HL-60 (cell line): Measurements from ENCODE around the gene NFIB.

ENCODE experiments used
- DNase-seq, 2 experiments: peaks; one replicate each; pipeline ENCODE4 v3.0.0-alpha.2; 2010 to 2020; ENCODE audit warnings: low read depth in 1 of 2, low spot score in 1 of 2
- H3K27ac ChIP-seq: fragments of 250-450 bp; sonication (Bioruptor Pico); replicated peaks from 2 replicates; pipeline ENCODE4 v1.5.1; 2020; ENCODE audit warnings: mild to moderate bottlenecking, moderate library complexity
- H3K27me3 ChIP-seq: fragments of 250-450 bp; sonication (Bioruptor Pico); 2 replicates; pipeline ENCODE4 v1.5.1; 2021; ENCODE audit warnings: mild to moderate bottlenecking, moderate library complexity; ENCODE audit not compliant: insufficient read depth, poor library complexity, severe bottlenecking
- H3K4me3 ChIP-seq: replicated peaks from 2 replicates; pipeline ENCODE4 v1.5.1; 2011; ENCODE audit warnings: mild to moderate bottlenecking, control low read depth, low read length; ENCODE audit not compliant: insufficient read depth
- GABPA ChIP-seq: IDR thresholded peaks from 2 replicates; pipeline ENCODE4 v1.6.1; 2012; ENCODE audit warnings: low read depth
- POLR2AphosphoS5 ChIP-seq: IDR thresholded peaks from 2 replicates; pipeline ENCODE4 v1.6.1; 2012; ENCODE audit warnings: low read depth
- REST ChIP-seq: IDR thresholded peaks from 2 replicates; pipeline ENCODE4 v1.6.1; 2012; ENCODE audit warnings: low read depth; ENCODE audit not compliant: insufficient replicate concordance
- SPI1 ChIP-seq: IDR thresholded peaks from 2 replicates; pipeline ENCODE4 v1.6.1; 2012; ENCODE audit warnings: low read depth, mild to moderate bottlenecking, borderline replicate concordance
- TF ChIP-seq, protein P1 (sequence below): IDR thresholded peaks from one replicate; pipeline ENCODE4 v1.5.1; 2011; ENCODE audit warnings: low read length, control low read depth, inconsistent platforms; ENCODE audit not compliant: insufficient read depth

NFIB gene

GRCh38 chr9:14085810-14086209, 228.1 kb downstream of the NFIB start:
- H3K4me3 ChIP-seq: no peak overlapping the region
- TF ChIP-seq GABPA (no peak), REST (no peak), POLR2AphosphoS5 (no peak), SPI1 (no peak)
- TF ChIP-seq, protein P1, sequence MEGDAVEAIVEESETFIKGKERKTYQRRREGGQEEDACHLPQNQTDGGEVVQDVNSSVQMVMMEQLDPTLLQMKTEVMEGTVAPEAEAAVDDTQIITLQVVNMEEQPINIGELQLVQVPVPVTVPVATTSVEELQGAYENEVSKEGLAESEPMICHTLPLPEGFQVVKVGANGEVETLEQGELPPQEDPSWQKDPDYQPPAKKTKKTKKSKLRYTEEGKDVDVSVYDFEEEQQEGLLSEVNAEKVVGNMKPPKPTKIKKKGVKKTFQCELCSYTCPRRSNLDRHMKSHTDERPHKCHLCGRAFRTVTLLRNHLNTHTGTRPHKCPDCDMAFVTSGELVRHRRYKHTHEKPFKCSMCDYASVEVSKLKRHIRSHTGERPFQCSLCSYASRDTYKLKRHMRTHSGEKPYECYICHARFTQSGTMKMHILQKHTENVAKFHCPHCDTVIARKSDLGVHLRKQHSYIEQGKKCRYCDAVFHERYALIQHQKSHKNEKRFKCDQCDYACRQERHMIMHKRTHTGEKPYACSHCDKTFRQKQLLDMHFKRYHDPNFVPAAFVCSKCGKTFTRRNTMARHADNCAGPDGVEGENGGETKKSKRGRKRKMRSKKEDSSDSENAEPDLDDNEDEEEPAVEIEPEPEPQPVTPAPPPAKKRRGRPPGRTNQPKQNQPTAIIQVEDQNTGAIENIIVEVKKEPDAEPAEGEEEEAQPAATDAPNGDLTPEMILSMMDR: no peak
- no peak for DNase-seq
- H3K27me3 ChIP-seq: no peaks in the 10 kb centered on the region
- no peak overlapping the region for H3K27ac ChIP-seq

GRCh38 chr9:14084867-14085266, 229.1 kb downstream of the NFIB start:
- DNase-seq: no peak
- Histone ChIP-seq H3K27ac (no peak overlapping the region), H3K4me3 (no peak overlapping the region), H3K27me3 (no peaks in the 10 kb centered on the region)
- TF ChIP-seq REST (no peak), SPI1 (no peak), GABPA (no peak)
- TF ChIP-seq, protein P1: no peak

DNA sequence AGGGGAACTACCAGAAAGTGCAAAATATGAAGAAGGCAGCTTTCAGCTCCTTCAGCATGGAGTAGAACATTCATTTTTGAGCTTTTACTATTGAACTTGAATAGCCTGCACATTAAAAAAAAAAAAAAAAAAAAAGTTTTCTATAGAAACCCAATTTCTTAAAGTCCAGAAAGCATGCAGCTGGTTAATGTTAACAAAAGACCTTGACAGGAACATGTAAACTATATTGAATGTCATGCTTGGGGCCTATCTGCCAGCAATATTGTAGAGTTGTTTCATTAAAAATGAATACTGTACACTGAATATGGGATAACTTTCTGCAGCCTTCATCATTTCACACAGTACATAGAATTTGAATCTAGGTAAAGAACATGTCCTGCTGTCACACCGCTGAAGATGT, 230.6 kb downstream of the NFIB start:
- Histone ChIP-seq H3K27ac (no peak overlapping the region), H3K4me3 (no peak overlapping the region), H3K27me3 (no peaks in the 10 kb centered on the region)
- TF ChIP-seq SPI1 (no peak), REST (no peak), GABPA (no peak), POLR2AphosphoS5 (no peak)
- TF ChIP-seq, protein P1: no peak
- no peak for DNase-seq
